ENCODE data around the gene RSKR. TPM values are rescaled to one million over a fixed set of nuclear protein-coding genes. Genes with fewer than 3 reads are reported as not detected.

The RSKR gene
- total and polyA plus RNA-seq, 9 of the 15 experiments (the other 6 are each of a cell fraction or from before 2014, with no cell fraction given): 1.4 to 42.3 (median 16.2) TPM

GRCh38 chr17:28571361-28572122 is 42.4 kb downstream of the RSKR start, which contains the start of gene PIGS (continued):
- TF ChIP-seq TCF15 (CRISPR knock-in tag; IDR thresholded peaks at IDR 0.05): no peak
- TF ChIP-seq MLX (CRISPR knock-in tag; conservative IDR thresholded peaks at IDR 0.05): no peak
- TF ChIP-seq CHAMP1 (IDR thresholded peaks at IDR 0.05): no peak
- TF ChIP-seq PRPF4 (IDR thresholded peaks at IDR 0.05; ENCODE audit: insufficient read depth, low read depth, low read length, poor library complexity, severe bottlenecking): no peak
- no peak for TF ChIP-seq CGGBP1 (CRISPR knock-in tag; IDR thresholded peaks at IDR 0.05)
- no peak for TF ChIP-seq ZNF3 (CRISPR knock-in tag; IDR thresholded peaks at IDR 0.05)
- 0 out of 2 replicates have a peak, but pooled peaks have one; percentile 32 for TF ChIP-seq RB1 (IDR thresholded peaks at IDR 0.05; ENCODE audit: low read depth)
- peak; percentile 86 for TF ChIP-seq RBM25 (IDR thresholded peaks at IDR 0.05; ENCODE audit: low read depth, low read length, severe bottlenecking)
- no peak for TF ChIP-seq RBM39 (optimal IDR thresholded peaks at IDR 0.05; ENCODE audit: low read depth, low read length)
- no peak for TF ChIP-seq SNRNP70 (optimal IDR thresholded peaks at IDR 0.05; ENCODE audit: low read depth, low read length)
- TF ChIP-seq PTBP1 (IDR thresholded peaks at IDR 0.05; ENCODE audit: low read depth, low read length): no peak
- no peak for TF ChIP-seq KLF13 (tag; IDR thresholded peaks at IDR 0.05; ENCODE audit: borderline replicate concordance, low read depth)
- TF ChIP-seq CREB3L1 (IDR thresholded peaks at IDR 0.05; ENCODE audit: borderline replicate concordance, low read depth): no peak
- TF ChIP-seq ZNF143 (CRISPR knock-in tag; IDR thresholded peaks at IDR 0.05): no peak
- no peak for TF ChIP-seq NUFIP1 (IDR thresholded peaks at IDR 0.05; ENCODE audit: partially characterized antibody)
- no peak for TF ChIP-seq MITF (IDR thresholded peaks at IDR 0.05)
- TF ChIP-seq HIVEP1 (CRISPR knock-in tag; IDR thresholded peaks at IDR 0.05): 0 out of 2 replicates have a peak, but pooled peaks have one; percentile 38
- no peak for TF ChIP-seq POLR3G (IDR thresholded peaks at IDR 0.05; ENCODE audit: extremely low read depth, insufficient read length, insufficient replicate concordance)
- no peak for TF ChIP-seq KDM1A (IDR thresholded peaks at IDR 0.05)
- TF ChIP-seq MECOM (CRISPR knock-in tag; IDR thresholded peaks at IDR 0.05): no peak
- TF ChIP-seq E2F3 (CRISPR knock-in tag; IDR thresholded peaks at IDR 0.05): no peak

Measured in K562 (cell line).